GM12878 (cell line): ENCODE measurements around the gene RAB22A.

Experiments
- CEBPB ChIP-seq, 2 experiments: fragments of 150-350 bp in 1 of 2; IDR thresholded peaks; 2 replicates each; pipeline ENCODE4 v1.6.1; 2012 to 2014; ENCODE audit warnings: low read depth in 2 of 2, low read length in 2 of 2, borderline replicate concordance in 1 of 2, inconsistent platforms in 1 of 2
- EZH2 ChIP-seq: IDR thresholded peaks from 2 replicates; pipeline ENCODE4 v1.6.1; 2012; ENCODE audit warnings: low read depth, mild to moderate bottlenecking, control low read depth, inconsistent platforms, low read length, borderline replicate concordance; ENCODE audit not compliant: control insufficient read depth
- YY1 ChIP-seq: IDR thresholded peaks from 2 replicates; pipeline ENCODE4 v1.6.1; 2011; ENCODE audit warnings: low read depth, mild to moderate bottlenecking, low read length
- ZNF217 ChIP-seq: fragments of 450-650 bp; IDR thresholded peaks from 2 replicates; pipeline ENCODE4 v1.6.1; 2017; ENCODE audit warnings: antibody characterized with exemption, mild to moderate bottlenecking
- ZZZ3 ChIP-seq: IDR thresholded peaks from 2 replicates; pipeline ENCODE4 v1.6.1; 2011; ENCODE audit warnings: low read depth; ENCODE audit not compliant: control insufficient read depth, insufficient read length
- TF ChIP-seq, protein P1 (sequence below), 3 experiments: IDR thresholded peaks in 2 of 3; conservative IDR thresholded peaks in 1 of 3; 2 replicates each; pipeline ENCODE4 v1.5.1; 2011; ENCODE audit warnings: low read depth in 3 of 3, low read length in 3 of 3, mild to moderate bottlenecking in 3 of 3, control low read depth in 2 of 3, moderate library complexity in 2 of 3, inconsistent platforms in 1 of 3, mixed read lengths in 1 of 3; ENCODE audit not compliant: control insufficient read depth in 2 of 3, insufficient read depth in 1 of 3; ENCODE audit errors: extremely low read depth in 1 of 3

DNA sequence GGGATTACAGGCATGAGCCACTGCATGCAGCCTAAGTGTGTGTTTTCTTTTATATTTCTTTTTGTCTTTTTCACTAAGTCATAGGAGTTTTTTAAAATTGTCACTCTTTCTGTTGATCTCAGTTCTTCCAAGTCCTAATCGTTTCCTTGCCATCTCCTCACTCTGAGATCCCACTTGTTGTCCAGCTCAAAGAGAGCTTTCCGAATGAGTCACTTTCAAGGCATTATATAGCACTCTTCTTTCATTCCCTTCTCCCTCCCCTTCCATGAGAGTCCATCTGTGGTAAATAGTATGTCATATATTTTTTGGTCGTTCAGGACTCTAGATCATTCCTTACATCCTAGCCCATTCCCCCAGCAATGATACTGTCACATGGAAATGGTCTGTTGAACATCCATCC, 83.8 kb downstream of the RAB22A start:
- no peak for TF ChIP-seq CEBPB (IDR thresholded peaks at IDR 0.05; ENCODE audit: borderline replicate concordance in 1 of 2, low read depth in 2 of 2, low read length in 2 of 2)
- TF ChIP-seq ZZZ3, result no peak
- TF ChIP-seq, protein P1, sequence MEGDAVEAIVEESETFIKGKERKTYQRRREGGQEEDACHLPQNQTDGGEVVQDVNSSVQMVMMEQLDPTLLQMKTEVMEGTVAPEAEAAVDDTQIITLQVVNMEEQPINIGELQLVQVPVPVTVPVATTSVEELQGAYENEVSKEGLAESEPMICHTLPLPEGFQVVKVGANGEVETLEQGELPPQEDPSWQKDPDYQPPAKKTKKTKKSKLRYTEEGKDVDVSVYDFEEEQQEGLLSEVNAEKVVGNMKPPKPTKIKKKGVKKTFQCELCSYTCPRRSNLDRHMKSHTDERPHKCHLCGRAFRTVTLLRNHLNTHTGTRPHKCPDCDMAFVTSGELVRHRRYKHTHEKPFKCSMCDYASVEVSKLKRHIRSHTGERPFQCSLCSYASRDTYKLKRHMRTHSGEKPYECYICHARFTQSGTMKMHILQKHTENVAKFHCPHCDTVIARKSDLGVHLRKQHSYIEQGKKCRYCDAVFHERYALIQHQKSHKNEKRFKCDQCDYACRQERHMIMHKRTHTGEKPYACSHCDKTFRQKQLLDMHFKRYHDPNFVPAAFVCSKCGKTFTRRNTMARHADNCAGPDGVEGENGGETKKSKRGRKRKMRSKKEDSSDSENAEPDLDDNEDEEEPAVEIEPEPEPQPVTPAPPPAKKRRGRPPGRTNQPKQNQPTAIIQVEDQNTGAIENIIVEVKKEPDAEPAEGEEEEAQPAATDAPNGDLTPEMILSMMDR (IDR thresholded peaks at IDR 0.05 in 2 of 3, conservative IDR thresholded peaks at IDR 0.05 in 1 of 3; ENCODE audit: control insufficient read depth in 2 of 3, extremely low read depth in 1 of 3, insufficient read depth in 1 of 3, low read depth in 3 of 3, low read length in 3 of 3), result no peak
- no peak for TF ChIP-seq ZNF217
- TF ChIP-seq EZH2, result no peak
- no peak for TF ChIP-seq YY1
